ENCODE results near the gene EFCAB6. TPM values are rescaled to one million over a fixed set of nuclear protein-coding genes. Genes with fewer than 3 reads are reported as not detected.

Gene EFCAB6
- total and polyA plus RNA-seq, 10 of the 15 experiments (the other 5 are each of a cell fraction or from before 2014, with no cell fraction given), result 0.05 to 0.42 (median 0.19) TPM

DNA sequence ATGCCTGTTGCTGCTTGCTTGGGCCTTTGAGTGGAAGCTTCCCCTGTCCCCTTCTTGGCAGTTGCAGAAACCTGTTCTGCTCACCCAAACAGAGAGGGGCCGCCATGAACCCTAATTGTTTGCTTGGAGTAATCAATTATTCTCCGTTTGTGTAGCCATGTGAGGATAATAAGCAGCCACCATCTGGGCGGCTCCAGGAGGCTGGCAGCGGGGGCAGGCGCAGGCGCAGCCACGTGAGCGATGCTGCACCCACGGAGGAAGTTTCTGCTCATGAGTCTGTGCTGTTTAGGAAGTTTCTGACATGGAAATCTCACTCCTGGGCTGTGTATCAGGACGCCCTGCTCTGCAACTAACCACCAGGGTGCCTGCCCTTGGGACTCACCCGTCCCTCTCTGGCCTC is 310.2 kb downstream of the EFCAB6 start:
- DNase-seq (ENCODE audit: low read depth, low spot score) (no peak), ATAC-seq (no peak), FAIRE-seq (no peak)
- Histone ChIP-seq H3K4me3 (no peak overlapping the region), H3K9me3 (replicated peaks; ENCODE audit: control insufficient read depth, insufficient read depth, low read length) (no peaks in the 10 kb centered on the region; the same call in 2 of the 3 replicates), H3K79me2 (ENCODE audit: control insufficient read depth, insufficient read depth, low read length) (no peaks in the 10 kb centered on the region), H3K36me3 (ENCODE audit: control insufficient read depth in 2 of 2, insufficient read depth in 2 of 2, low read length in 1 of 2) (no peaks in the 10 kb centered on the region), H3K27me3 (replicated peaks in 1 of 2; ENCODE audit: control insufficient read depth in 2 of 2, insufficient read depth in 2 of 2, low read length in 1 of 2) (no peaks in the 10 kb centered on the region; a peak in 1 of 4 replicates), H3K27ac (ENCODE audit: control insufficient read depth, insufficient read depth) (no peak overlapping the region), H4K20me1 (ENCODE audit: control insufficient read depth, insufficient read depth) (no peaks in the 10 kb centered on the region), H3K9ac (ENCODE audit: control insufficient read depth, insufficient read depth, low read length) (no peak overlapping the region), H2AFZ (ENCODE audit: control insufficient read depth, low read depth, low read length) (no peak overlapping the region), H3K4me2 (ENCODE audit: control insufficient read depth, insufficient read depth) (no peak overlapping the region), H3K4me1 (ENCODE audit: control insufficient read depth, insufficient read depth, low read length) (no peaks in the 10 kb centered on the region)
- CTCF ChIA-PET, result no interaction called here
- in situ Hi-C loops (cut with MboI), result no loop called here
- no peak for TF ChIP-seq ZNF622 (IDR thresholded peaks at IDR 0.05)
- no peak for TF ChIP-seq EED (IDR thresholded peaks at IDR 0.05; ENCODE audit: low read depth)
- no peak for TF ChIP-seq ETV6 (conservative IDR thresholded peaks at IDR 0.05 in 1 of 2, IDR thresholded peaks at IDR 0.05 in 1 of 2; ENCODE audit: borderline replicate concordance in 1 of 2, low read depth in 1 of 2)
- TF ChIP-seq CBX3 (IDR thresholded peaks at IDR 0.05; ENCODE audit: borderline replicate concordance, low read depth), result no peak
- TF ChIP-seq, protein P1, sequence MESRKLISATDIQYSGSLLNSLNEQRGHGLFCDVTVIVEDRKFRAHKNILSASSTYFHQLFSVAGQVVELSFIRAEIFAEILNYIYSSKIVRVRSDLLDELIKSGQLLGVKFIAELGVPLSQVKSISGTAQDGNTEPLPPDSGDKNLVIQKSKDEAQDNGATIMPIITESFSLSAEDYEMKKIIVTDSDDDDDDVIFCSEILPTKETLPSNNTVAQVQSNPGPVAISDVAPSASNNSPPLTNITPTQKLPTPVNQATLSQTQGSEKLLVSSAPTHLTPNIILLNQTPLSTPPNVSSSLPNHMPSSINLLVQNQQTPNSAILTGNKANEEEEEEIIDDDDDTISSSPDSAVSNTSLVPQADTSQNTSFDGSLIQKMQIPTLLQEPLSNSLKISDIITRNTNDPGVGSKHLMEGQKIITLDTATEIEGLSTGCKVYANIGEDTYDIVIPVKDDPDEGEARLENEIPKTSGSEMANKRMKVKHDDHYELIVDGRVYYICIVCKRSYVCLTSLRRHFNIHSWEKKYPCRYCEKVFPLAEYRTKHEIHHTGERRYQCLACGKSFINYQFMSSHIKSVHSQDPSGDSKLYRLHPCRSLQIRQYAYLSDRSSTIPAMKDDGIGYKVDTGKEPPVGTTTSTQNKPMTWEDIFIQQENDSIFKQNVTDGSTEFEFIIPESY (IDR thresholded peaks at IDR 0.05), result no peak
- no peak for TF ChIP-seq BHLHE40 (IDR thresholded peaks at IDR 0.05; ENCODE audit: borderline replicate concordance in 1 of 2, low read depth in 2 of 2, low read length in 1 of 2)
- TF ChIP-seq FOXK2 (IDR thresholded peaks at IDR 0.05), result no peak
- no peak for TF ChIP-seq RCOR1 (conservative IDR thresholded peaks at IDR 0.05; ENCODE audit: low read depth, low read length)
- TF ChIP-seq, protein P2, sequence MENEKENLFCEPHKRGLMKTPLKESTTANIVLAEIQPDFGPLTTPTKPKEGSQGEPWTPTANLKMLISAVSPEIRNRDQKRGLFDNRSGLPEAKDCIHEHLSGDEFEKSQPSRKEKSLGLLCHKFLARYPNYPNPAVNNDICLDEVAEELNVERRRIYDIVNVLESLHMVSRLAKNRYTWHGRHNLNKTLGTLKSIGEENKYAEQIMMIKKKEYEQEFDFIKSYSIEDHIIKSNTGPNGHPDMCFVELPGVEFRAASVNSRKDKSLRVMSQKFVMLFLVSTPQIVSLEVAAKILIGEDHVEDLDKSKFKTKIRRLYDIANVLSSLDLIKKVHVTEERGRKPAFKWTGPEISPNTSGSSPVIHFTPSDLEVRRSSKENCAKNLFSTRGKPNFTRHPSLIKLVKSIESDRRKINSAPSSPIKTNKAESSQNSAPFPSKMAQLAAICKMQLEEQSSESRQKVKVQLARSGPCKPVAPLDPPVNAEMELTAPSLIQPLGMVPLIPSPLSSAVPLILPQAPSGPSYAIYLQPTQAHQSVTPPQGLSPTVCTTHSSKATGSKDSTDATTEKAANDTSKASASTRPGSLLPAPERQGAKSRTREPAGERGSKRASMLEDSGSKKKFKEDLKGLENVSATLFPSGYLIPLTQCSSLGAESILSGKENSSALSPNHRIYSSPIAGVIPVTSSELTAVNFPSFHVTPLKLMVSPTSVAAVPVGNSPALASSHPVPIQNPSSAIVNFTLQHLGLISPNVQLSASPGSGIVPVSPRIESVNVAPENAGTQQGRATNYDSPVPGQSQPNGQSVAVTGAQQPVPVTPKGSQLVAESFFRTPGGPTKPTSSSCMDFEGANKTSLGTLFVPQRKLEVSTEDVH (IDR thresholded peaks at IDR 0.05; ENCODE audit: low read depth, partially characterized antibody), result no peak
- no peak for TF ChIP-seq SREBF1 (IDR thresholded peaks at IDR 0.05; ENCODE audit: low read length)
- no peak for TF ChIP-seq RBBP5 (conservative IDR thresholded peaks at IDR 0.05)
- TF ChIP-seq, protein P3, sequence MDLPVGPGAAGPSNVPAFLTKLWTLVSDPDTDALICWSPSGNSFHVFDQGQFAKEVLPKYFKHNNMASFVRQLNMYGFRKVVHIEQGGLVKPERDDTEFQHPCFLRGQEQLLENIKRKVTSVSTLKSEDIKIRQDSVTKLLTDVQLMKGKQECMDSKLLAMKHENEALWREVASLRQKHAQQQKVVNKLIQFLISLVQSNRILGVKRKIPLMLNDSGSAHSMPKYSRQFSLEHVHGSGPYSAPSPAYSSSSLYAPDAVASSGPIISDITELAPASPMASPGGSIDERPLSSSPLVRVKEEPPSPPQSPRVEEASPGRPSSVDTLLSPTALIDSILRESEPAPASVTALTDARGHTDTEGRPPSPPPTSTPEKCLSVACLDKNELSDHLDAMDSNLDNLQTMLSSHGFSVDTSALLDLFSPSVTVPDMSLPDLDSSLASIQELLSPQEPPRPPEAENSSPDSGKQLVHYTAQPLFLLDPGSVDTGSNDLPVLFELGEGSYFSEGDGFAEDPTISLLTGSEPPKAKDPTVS (IDR thresholded peaks at IDR 0.05; ENCODE audit: low read depth, low read length), result no peak
- TF ChIP-seq SMAD1 (IDR thresholded peaks at IDR 0.05; ENCODE audit: low read depth, partially characterized antibody), result no peak
- TF ChIP-seq RAD51 (IDR thresholded peaks at IDR 0.05), result no peak
- TF ChIP-seq EZH2 (IDR thresholded peaks at IDR 0.05; ENCODE audit: borderline replicate concordance, control insufficient read depth, low read depth, low read length), result no peak
- no peak for TF ChIP-seq CHD4 (IDR thresholded peaks at IDR 0.05)
- no TSS peak for BruUV-seq (replicated peaks)
- WGBS (ENCODE audit: insufficient coverage, insufficient replicate concordance, low lambda C conversion rate, missing lambda C conversion rate), result 46% methylated on average over 11 of the region's 11 CpGs
- intact Hi-C loops (cut with micrococcal nuclease; ENCODE audit: unreplicated experiment), result no loop called here
- SMC1A ChIA-PET (ENCODE audit: uncharacterized antibody, unreplicated experiment), result no interaction called here
- POLR2A ChIA-PET, result no interaction called here
- RAD21 ChIA-PET (ENCODE audit: unreplicated experiment), result no interaction called here

Measured in GM12878 (cell line).